ENCODE data around the gene NIPAL4.
A peak's percentile ranks its signal among the peaks of the same experiment; 100 is the strongest.

The NIPAL4 gene

DNA sequence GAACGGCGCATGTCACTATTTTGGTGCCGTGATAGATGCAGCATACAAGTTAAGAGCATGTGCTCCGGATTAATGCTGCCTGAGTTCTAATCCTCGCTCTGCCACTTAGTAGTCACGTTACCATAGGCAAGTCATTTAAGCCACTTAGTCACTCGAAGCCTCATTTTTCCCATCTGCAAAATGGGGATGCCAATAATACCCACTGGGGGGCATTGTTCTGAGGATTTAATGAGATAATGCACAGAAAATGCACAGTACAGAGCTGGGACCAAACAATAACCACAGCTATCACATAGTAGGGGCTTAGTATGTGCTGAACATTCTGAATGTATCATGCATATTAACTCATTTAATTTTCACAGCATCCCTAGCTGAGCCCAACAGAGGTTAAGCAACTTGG is 9.1 kb downstream of the NIPAL4 start:
- no peak for TF ChIP-seq CTCF (IDR thresholded peaks at IDR 0.05)
- no peak overlapping the region for H3K27ac ChIP-seq

GRCh38 chr5:157469687-157470086 is 9.7 kb downstream of the NIPAL4 start:
- no peak overlapping the region for H3K9ac ChIP-seq
- H3K9me3 ChIP-seq (ENCODE audit: control insufficient read depth, low read length), result no peaks in the 10 kb centered on the region
- H3K4me3 ChIP-seq (ENCODE audit: low read depth, low read length), result no peak overlapping the region
- H3K79me2 ChIP-seq, result no peaks in the 10 kb centered on the region
- no peak overlapping the region for H3K4me2 ChIP-seq (ENCODE audit: low read length)
- H2AFZ ChIP-seq, result no peak overlapping the region
- no peaks in the 10 kb centered on the region for H3K36me3 ChIP-seq (ENCODE audit: control insufficient read depth, insufficient read depth, low read length)
- no peaks in the 10 kb centered on the region for H3K27me3 ChIP-seq (ENCODE audit: control insufficient read depth, insufficient read depth, low read length)
- H3K27ac ChIP-seq, result no peak overlapping the region
- no peaks in the 10 kb centered on the region for H3K4me1 ChIP-seq
- no peak for TF ChIP-seq CTCF (IDR thresholded peaks at IDR 0.05)

More for the DNA sequence above, 9.1 kb downstream of the NIPAL4 start:
- no peaks in the 10 kb centered on the region for H3K27me3 ChIP-seq (ENCODE audit: control insufficient read depth, insufficient read depth, low read length)
- no peaks in the 10 kb centered on the region for H3K79me2 ChIP-seq
- no peaks in the 10 kb centered on the region for H3K9me3 ChIP-seq (ENCODE audit: control insufficient read depth, low read length)
- no peaks in the 10 kb centered on the region for H3K4me1 ChIP-seq
- no peaks in the 10 kb centered on the region for H3K36me3 ChIP-seq (ENCODE audit: control insufficient read depth, insufficient read depth, low read length)
- no peak overlapping the region for H3K9ac ChIP-seq
- H3K4me3 ChIP-seq (ENCODE audit: low read depth, low read length), result no peak overlapping the region
- H2AFZ ChIP-seq, result no peak overlapping the region
- H3K4me2 ChIP-seq (ENCODE audit: low read length), result no peak overlapping the region

GRCh38 chr5:157470631-157471030 is 10.6 kb downstream of the NIPAL4 start:
- TF ChIP-seq CTCF (IDR thresholded peaks at IDR 0.05), result no peak
- H3K36me3 ChIP-seq (ENCODE audit: control insufficient read depth, insufficient read depth, low read length), result no peaks in the 10 kb centered on the region
- no peaks in the 10 kb centered on the region for H3K9me3 ChIP-seq (ENCODE audit: control insufficient read depth, low read length)
- no peak overlapping the region for H3K4me3 ChIP-seq (ENCODE audit: low read depth, low read length)
- no peaks in the 10 kb centered on the region for H3K4me1 ChIP-seq
- H2AFZ ChIP-seq, result no peak overlapping the region
- H3K9ac ChIP-seq, result no peak overlapping the region
- H3K4me2 ChIP-seq (ENCODE audit: low read length), result no peak overlapping the region
- no peaks in the 10 kb centered on the region for H3K27me3 ChIP-seq (ENCODE audit: control insufficient read depth, insufficient read depth, low read length)
- no peaks in the 10 kb centered on the region for H3K79me2 ChIP-seq
- no peak overlapping the region for H3K27ac ChIP-seq

- TF ChIP-seq CTCF (IDR thresholded peaks at IDR 0.05), result peak; percentile 12
- H3K27me3 ChIP-seq (ENCODE audit: control insufficient read depth, insufficient read depth, low read length), result no peaks in the 10 kb centered on the region
- H3K4me3 ChIP-seq (ENCODE audit: low read depth, low read length), result no peak overlapping the region
- H3K79me2 ChIP-seq, result no peaks in the 10 kb centered on the region
- H3K27ac ChIP-seq, result no peak overlapping the region
- H3K36me3 ChIP-seq (ENCODE audit: control insufficient read depth, insufficient read depth, low read length), result no peaks in the 10 kb centered on the region
- no peak overlapping the region for H3K9ac ChIP-seq
- no peak overlapping the region for H3K4me2 ChIP-seq (ENCODE audit: low read length)
- no peaks in the 10 kb centered on the region for H3K4me1 ChIP-seq
- H3K9me3 ChIP-seq (ENCODE audit: control insufficient read depth, low read length), result no peaks in the 10 kb centered on the region
- no peak overlapping the region for H2AFZ ChIP-seq
Measured at GRCh38 chr5:157471709-157472108, 11.7 kb downstream of the NIPAL4 start.

All from parathyroid adenoma (tissue), 2 donors.